ENCODE results near the gene SPRYD4.

The SPRYD4 gene

GRCh38 chr12:56518570-56518969, 50.2 kb downstream of the SPRYD4 start:
- H3K9me2 ChIP-seq (replicated peaks; ENCODE audit: control insufficient read depth, low read length), result no peaks in the 10 kb centered on the region
- no peaks in the 10 kb centered on the region for H3K79me2 ChIP-seq (ENCODE audit: control insufficient read depth, low read length)
- H3K36me3 ChIP-seq (ENCODE audit: control insufficient read depth, low read length), result no peaks in the 10 kb centered on the region
- no peak overlapping the region for H3K4me3 ChIP-seq (ENCODE audit: low read length)
- H4K20me1 ChIP-seq (ENCODE audit: control insufficient read depth, insufficient read depth, low read depth, low read length), result no peaks in the 10 kb centered on the region
- peaks cover 27% of the 10 kb centered on the region for H3K27me3 ChIP-seq (ENCODE audit: control insufficient read depth, low read length)
- no peaks in the 10 kb centered on the region for H3K9me3 ChIP-seq (ENCODE audit: control insufficient read depth, insufficient read depth, low read length)
- H3F3A ChIP-seq (ENCODE audit: control insufficient read depth, insufficient read depth), result no peaks in the 10 kb centered on the region
- TF ChIP-seq EZH2phosphoT487 (IDR thresholded peaks at IDR 0.05; ENCODE audit: borderline replicate concordance, low read length), result no peak
- TF ChIP-seq, protein P1, sequence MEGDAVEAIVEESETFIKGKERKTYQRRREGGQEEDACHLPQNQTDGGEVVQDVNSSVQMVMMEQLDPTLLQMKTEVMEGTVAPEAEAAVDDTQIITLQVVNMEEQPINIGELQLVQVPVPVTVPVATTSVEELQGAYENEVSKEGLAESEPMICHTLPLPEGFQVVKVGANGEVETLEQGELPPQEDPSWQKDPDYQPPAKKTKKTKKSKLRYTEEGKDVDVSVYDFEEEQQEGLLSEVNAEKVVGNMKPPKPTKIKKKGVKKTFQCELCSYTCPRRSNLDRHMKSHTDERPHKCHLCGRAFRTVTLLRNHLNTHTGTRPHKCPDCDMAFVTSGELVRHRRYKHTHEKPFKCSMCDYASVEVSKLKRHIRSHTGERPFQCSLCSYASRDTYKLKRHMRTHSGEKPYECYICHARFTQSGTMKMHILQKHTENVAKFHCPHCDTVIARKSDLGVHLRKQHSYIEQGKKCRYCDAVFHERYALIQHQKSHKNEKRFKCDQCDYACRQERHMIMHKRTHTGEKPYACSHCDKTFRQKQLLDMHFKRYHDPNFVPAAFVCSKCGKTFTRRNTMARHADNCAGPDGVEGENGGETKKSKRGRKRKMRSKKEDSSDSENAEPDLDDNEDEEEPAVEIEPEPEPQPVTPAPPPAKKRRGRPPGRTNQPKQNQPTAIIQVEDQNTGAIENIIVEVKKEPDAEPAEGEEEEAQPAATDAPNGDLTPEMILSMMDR (IDR thresholded peaks at IDR 0.05; ENCODE audit: low read depth, low read length, poor library complexity, severe bottlenecking), result no peak
- no peak overlapping the region for H3K4me2 ChIP-seq (ENCODE audit: low read length)
- H3K4me1 ChIP-seq (ENCODE audit: control insufficient read depth, low read length), result peaks cover 6% of the 10 kb centered on the region; the same call in 1 of the 2 replicates
- no peak overlapping the region for H3K27ac ChIP-seq (ENCODE audit: low read depth, low read length)

DNA sequence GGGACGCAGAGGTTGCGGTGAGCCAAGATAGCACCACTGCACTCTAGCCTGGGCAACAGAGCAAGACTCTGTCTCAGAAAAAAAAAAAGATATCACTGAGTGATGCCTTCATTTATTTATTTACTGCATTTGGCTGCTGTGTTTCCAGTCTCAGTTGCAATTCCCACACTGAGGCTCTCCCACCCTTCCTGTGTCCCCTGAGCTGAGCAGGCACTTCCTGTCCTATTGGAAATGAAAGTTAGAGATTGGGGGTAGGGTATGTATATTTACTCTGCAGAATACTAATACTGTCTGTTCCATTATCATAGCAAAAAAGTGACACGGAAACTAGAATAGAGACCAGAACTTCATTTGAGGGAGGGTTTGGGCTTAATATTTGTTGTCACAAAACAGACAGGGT, 51.7 kb downstream of the SPRYD4 start:
- peaks cover 30% of the 10 kb centered on the region for H3K27me3 ChIP-seq (ENCODE audit: control insufficient read depth, low read length)
- no peak overlapping the region for H3K4me3 ChIP-seq (ENCODE audit: low read length)
- no peaks in the 10 kb centered on the region for H3F3A ChIP-seq (ENCODE audit: control insufficient read depth, insufficient read depth)
- H3K79me2 ChIP-seq (ENCODE audit: control insufficient read depth, low read length), result no peaks in the 10 kb centered on the region
- H3K9me3 ChIP-seq (ENCODE audit: control insufficient read depth, insufficient read depth, low read length), result no peaks in the 10 kb centered on the region
- no peaks in the 10 kb centered on the region for H3K9me2 ChIP-seq (replicated peaks; ENCODE audit: control insufficient read depth, low read length)
- no peaks in the 10 kb centered on the region for H3K36me3 ChIP-seq (ENCODE audit: control insufficient read depth, low read length)
- peaks cover 6% of the 10 kb centered on the region; the same call in 1 of the 2 replicates for H3K4me1 ChIP-seq (ENCODE audit: control insufficient read depth, low read length)
- TF ChIP-seq, protein P1 (IDR thresholded peaks at IDR 0.05; ENCODE audit: low read depth, low read length, poor library complexity, severe bottlenecking), result no peak
- TF ChIP-seq EZH2phosphoT487 (IDR thresholded peaks at IDR 0.05; ENCODE audit: borderline replicate concordance, low read length), result no peak
- no peaks in the 10 kb centered on the region for H4K20me1 ChIP-seq (ENCODE audit: control insufficient read depth, insufficient read depth, low read depth, low read length)
- no peak overlapping the region for H3K4me2 ChIP-seq (ENCODE audit: low read length)
- H3K27ac ChIP-seq (ENCODE audit: low read depth, low read length), result no peak overlapping the region

GRCh38 chr12:56520506-56520905, 52.1 kb downstream of the SPRYD4 start:
- TF ChIP-seq, protein P1 (IDR thresholded peaks at IDR 0.05; ENCODE audit: low read depth, low read length, poor library complexity, severe bottlenecking), result no peak
- TF ChIP-seq EZH2phosphoT487 (IDR thresholded peaks at IDR 0.05; ENCODE audit: borderline replicate concordance, low read length), result no peak
- no peak overlapping the region for H3K4me2 ChIP-seq (ENCODE audit: low read length)

More at GRCh38 chr12:56520506-56520905, 52.1 kb downstream of the SPRYD4 start:
- no peak overlapping the region for H3K4me3 ChIP-seq (ENCODE audit: low read length)
- H3K36me3 ChIP-seq (ENCODE audit: control insufficient read depth, low read length), result no peaks in the 10 kb centered on the region
- no peaks in the 10 kb centered on the region for H4K20me1 ChIP-seq (ENCODE audit: control insufficient read depth, insufficient read depth, low read depth, low read length)
- no peaks in the 10 kb centered on the region for H3K9me3 ChIP-seq (ENCODE audit: control insufficient read depth, insufficient read depth, low read length)
- H3K4me1 ChIP-seq (ENCODE audit: control insufficient read depth, low read length), result peaks cover 6% of the 10 kb centered on the region; the same call in 1 of the 2 replicates
- H3K9me2 ChIP-seq (replicated peaks; ENCODE audit: control insufficient read depth, low read length), result no peaks in the 10 kb centered on the region
- no peak overlapping the region for H3K27ac ChIP-seq (ENCODE audit: low read depth, low read length)
- no peaks in the 10 kb centered on the region for H3F3A ChIP-seq (ENCODE audit: control insufficient read depth, insufficient read depth)
- H3K79me2 ChIP-seq (ENCODE audit: control insufficient read depth, low read length), result no peaks in the 10 kb centered on the region
- H3K27me3 ChIP-seq (ENCODE audit: control insufficient read depth, low read length), result peaks cover 30% of the 10 kb centered on the region
